Stimulated activated CD8-positive, alpha-beta memory T cell treated with anti-CD3 and anti-CD28 coated beads, Interleukin-15, amount 100 ng/mL, for 1 hour (primary cell): ENCODE measurements around the gene MOCS2.
"Not testable (repeated sequence)": the region's sequence is repeated elsewhere in the genome, so short reads cannot be mapped to it uniquely, and the experiment has no call there.

ENCODE experiments used
- DNase-seq: peaks from one replicate; pipeline ENCODE4 v3.0.0-alpha.2; 2020; ENCODE audit warnings: low read depth

The MOCS2 gene

GRCh38 chr5:53109443-53110127 lies at the start of gene MOCS2:
MOCS2 (minus strand) TSS chr5:53109757; CDS start chr5:53107174, 2,583 bp downstream.
- peak; percentile 78 for DNase-seq

GRCh38 chr5:53151713-53152458 lies 42.3 kb upstream of the MOCS2 start:
- no peak for DNase-seq

GRCh38 chr5:53133020-53133419 lies 23.5 kb upstream of the MOCS2 start:
- DNase-seq: no peak

GRCh38 chr5:53130266-53130665 lies 20.7 kb upstream of the MOCS2 start:
- DNase-seq: no peak

- no peak for DNase-seq
Measured at GRCh38 chr5:53128481-53128880, 18.9 kb upstream of the MOCS2 start.

GRCh38 chr5:53127107-53127506 lies 17.6 kb upstream of the MOCS2 start:
- no peak for DNase-seq

GRCh38 chr5:53126521-53126920 lies 17.0 kb upstream of the MOCS2 start:
- DNase-seq: no peak

- no peak for DNase-seq
Measured at GRCh38 chr5:53123702-53124101, 14.1 kb upstream of the MOCS2 start.

GRCh38 chr5:53120165-53120564 lies 10.6 kb upstream of the MOCS2 start:
- DNase-seq: no peak

GRCh38 chr5:53118879-53119278 lies 9.3 kb upstream of the MOCS2 start:
- no peak for DNase-seq

GRCh38 chr5:53116597-53116996 lies 7.0 kb upstream of the MOCS2 start:
- no peak for DNase-seq

GRCh38 chr5:53114988-53115387 lies 5.4 kb upstream of the MOCS2 start:
- DNase-seq: no peak

- no peak for DNase-seq
Measured at GRCh38 chr5:53113947-53114346, 4.4 kb upstream of the MOCS2 start.

GRCh38 chr5:53112909-53113308 lies 3.4 kb upstream of the MOCS2 start:
- no peak for DNase-seq

- DNase-seq: not testable (repeated sequence)
Measured at GRCh38 chr5:53112307-53112706, 2.8 kb upstream of the MOCS2 start.

- no peak for DNase-seq
Measured at GRCh38 chr5:53111139-53111538, 1.6 kb upstream of the MOCS2 start.

- DNase-seq: no peak
Measured at GRCh38 chr5:53110156-53110555, 599 bp upstream of the MOCS2 start.

- no peak for DNase-seq
Measured at GRCh38 chr5:53109056-53109442, 508 bp downstream of the MOCS2 start.

- DNase-seq: no peak
Measured at GRCh38 chr5:53105611-53106300, 3.8 kb downstream of the MOCS2 start.

GRCh38 chr5:53100606-53101005 lies 9.0 kb downstream of the MOCS2 start:
- DNase-seq: no peak

GRCh38 chr5:53099546-53099945 lies 10.0 kb downstream of the MOCS2 start:
- no peak for DNase-seq

GRCh38 chr5:53095931-53096525 lies 13.5 kb downstream of the MOCS2 start:
- peak; percentile 53 for DNase-seq

- no peak for DNase-seq
Measured at GRCh38 chr5:53095217-53095616, 14.3 kb downstream of the MOCS2 start.
